HG02943 (cell line): ENCODE measurements around the gene MAML2.

Experiments
- ATAC-seq: cut with Tn5 transposase; IDR thresholded peaks from one replicate; pipeline ENCODE4 v1.9.1; 2021; ENCODE audit warnings: mild to moderate bottlenecking, low read depth, moderate library complexity; ENCODE audit not compliant: unreplicated experiment

The MAML2 gene

DNA sequence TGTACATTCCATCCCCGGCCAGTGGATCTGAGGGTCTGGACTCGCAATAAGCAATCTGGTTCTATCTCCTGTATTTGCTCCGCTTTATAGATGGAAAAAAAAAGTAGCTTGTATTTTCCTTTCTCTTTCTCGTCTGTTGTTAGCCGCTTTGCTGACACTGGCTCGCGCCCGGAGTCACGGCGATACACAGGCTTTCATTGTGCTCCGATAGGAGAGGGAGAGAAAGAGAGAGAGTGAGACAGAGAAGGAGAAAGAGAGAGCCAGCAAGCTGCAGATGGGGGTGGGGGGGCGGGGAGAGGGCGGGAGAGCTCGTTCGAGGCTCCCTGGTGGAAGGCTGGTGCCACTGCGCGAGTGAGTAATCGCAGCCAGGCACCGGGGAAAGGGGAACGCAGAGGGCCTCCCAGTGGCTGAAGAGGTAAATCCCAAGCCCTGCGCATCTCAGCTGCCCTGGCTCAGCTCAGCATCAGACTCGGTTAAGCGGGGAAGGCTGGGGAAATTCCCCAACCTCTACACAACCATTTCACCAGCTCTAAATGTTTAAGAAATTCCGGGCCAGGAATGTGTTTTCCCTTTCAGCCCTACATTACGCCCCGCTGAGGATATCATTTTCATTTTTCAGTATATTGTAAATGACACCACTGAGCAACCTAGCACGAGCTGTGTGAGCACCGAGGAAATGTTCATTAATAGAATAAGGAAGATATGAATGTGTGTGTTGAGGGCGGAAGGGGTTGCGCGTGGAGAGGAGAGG, at the start of gene MAML2:
Gene MAML2, minus strand, starts transcription at position 235 of the 751 bp plus-strand sequence. CDS start 1,300 bp downstream, outside the sequence.
- peak; percentile 76 for ATAC-seq

- ATAC-seq, result no peak
Measured at GRCh38 chr11:96391698-96392307, 48.8 kb upstream of the MAML2 start.

DNA sequence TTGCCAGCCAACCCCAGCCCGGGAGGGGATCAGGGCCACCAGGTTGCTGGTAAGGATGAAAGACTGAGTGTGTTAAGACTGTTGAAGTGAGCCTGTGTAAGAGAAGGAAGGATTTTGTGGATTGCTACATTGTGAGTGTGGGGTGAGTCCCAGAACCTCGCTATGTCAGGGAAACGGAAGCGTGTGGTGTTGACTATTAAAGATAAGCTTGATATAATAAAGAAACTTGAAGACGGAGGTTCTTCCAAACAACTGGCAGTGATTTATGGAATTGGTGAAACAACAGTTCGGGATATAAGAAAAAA, 47.4 kb upstream of the MAML2 start:
- no peak for ATAC-seq

- peak; percentile 92 for ATAC-seq
Measured at GRCh38 chr11:96389720-96390487, 46.9 kb upstream of the MAML2 start, which contains the start of the genes CCDC82 and JRKL. TSS of gene CCDC82 (minus strand) at chr11:96389912. CDS start at chr11:96384747, 5,165 bp downstream. TSS of gene JRKL (plus strand) at chr11:96390013. CDS start at chr11:96390650, 637 bp downstream.

- peak; percentile 58 for ATAC-seq
Measured at GRCh38 chr11:96388891-96389719, 46.1 kb upstream of the MAML2 start.

DNA sequence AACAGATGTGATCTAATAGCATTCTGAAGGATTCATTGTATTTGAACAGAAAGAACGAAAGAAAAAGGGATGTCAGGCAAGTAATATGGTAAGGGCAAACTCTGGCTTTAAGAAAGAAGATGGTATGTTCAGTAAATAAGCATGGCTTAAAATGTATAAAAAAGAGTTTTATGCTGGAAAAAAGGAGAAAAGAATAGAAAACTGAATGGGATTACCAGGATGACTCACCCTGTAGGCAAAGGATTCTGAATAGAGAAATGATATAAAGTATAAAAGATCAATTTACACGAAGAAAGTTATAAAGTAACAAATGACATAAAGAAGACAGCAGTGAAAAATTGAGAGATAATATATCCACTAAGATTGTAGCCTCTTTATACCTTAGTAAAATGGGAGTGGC, 42.2 kb upstream of the MAML2 start:
- no peak for ATAC-seq

- no peak for ATAC-seq
Measured at GRCh38 chr11:96384156-96384555, 41.2 kb upstream of the MAML2 start.

DNA sequence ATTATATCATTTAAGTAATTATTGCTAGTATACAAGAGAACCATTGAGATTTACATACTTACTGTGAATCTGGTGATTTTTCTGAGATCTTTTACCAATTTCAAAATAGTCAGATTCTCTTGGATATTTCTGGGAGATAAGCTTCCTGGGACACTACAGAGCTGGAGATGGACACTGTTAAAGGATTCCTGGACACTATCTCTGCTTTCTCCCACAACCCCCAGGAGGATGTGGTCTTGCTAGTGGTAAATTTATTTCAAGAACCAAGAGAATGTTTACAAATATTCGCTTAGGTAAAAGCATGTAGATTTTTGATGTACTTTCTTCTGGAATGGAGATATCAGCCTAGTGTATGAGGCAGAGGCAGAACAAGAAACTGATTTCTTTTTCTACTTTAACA, 33.8 kb upstream of the MAML2 start:
- ATAC-seq, result no peak

DNA sequence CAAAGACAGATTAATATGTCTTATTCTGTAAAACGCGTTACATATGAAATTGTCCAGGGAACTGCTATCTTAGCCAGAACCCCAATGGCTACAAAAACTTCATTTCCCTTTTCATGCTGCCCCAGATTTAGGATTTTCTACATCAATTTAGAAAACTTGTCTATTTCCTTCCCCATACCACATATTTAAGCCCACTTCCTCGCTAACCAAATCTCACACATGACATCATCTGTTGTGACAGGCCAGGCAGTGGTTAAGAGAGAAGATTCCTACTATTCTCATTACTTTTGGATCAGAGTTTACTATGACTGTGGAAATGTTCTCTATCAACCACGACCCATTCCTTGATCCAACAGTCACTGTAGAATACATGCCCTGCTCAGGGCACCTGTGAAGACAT, 30.8 kb upstream of the MAML2 start:
- ATAC-seq, result no peak

DNA sequence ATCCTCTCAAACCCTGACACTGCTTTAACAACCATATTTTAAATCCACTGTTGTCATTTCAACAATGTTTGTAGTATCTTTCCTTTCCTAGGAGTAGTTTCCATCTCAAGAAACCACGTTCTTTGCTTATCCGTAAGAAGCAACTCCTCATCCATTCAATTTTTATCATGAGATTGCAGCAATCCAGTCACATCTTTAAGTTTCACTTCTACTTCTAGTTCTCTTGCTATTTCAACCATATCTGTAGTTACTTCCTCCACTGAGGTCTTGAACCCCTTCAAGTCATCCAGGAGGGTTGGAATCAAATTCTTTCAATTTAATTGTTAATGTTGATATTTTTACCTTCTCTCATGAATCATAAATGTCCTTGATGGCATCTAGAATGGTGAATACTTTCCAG, 24.3 kb upstream of the MAML2 start:
- no peak for ATAC-seq

DNA sequence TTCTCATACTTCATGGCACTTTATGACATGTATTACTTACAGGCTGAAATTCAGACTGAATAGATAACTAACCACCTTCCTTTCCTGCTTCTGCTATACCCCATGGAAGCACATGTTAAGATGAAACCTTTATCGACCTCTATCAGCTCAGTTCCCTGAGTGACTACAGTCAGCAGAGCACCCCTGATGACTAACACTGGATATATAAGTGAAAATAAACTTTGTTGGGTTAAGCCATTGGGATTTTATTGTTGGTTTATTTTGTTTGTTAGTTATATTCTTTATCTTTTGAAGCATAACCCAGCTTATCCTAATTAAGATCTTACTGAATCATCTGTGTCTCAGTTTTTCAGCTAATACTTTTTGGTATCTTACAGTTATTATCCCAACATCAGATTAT, 23.0 kb upstream of the MAML2 start:
- ATAC-seq, result no peak

GRCh38 chr11:96365493-96365892, 22.5 kb upstream of the MAML2 start:
- no peak for ATAC-seq

- no peak for ATAC-seq
Measured at GRCh38 chr11:96361778-96362177, 18.8 kb upstream of the MAML2 start.

- ATAC-seq, result no peak
Measured at GRCh38 chr11:96358321-96358720, 15.3 kb upstream of the MAML2 start.

DNA sequence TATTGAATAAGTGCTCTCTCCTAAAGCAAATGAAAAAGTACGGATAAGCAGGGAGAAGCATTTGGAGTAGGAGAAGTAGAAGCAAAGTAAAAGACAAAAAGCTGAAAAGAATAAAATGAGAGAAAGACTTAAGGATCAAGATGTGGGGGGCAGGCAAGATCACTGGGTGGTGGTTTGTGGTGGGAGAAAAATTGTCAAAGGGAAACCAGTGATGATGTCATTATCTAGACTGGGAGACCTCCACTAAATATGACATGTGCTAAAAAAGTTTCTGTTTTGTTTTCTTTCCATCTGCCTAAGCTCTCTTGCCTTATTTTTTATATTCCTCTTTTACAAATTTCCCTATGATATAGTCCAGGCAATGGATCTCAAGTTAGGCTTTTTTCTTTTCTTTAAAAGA, 14.8 kb upstream of the MAML2 start:
- ATAC-seq, result no peak

DNA sequence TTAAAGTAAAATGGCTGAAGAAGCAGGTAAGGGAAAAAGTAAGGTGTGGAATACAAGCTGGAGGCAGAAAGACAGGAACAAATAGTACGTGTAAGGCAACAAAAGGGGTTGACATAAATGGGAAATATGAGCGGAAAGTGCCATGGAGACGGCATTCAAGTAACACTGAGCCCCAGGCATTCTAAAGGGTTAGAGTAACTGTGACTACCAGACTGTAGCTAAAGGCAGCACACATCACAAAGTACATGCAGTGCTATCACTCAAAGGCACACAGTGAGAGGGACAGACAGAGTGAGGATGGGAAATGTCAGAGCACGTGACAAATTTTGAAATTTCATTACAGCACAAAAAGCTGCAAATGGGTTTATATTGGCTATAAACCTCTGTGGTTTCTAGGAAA, 13.9 kb upstream of the MAML2 start:
- no peak for ATAC-seq

DNA sequence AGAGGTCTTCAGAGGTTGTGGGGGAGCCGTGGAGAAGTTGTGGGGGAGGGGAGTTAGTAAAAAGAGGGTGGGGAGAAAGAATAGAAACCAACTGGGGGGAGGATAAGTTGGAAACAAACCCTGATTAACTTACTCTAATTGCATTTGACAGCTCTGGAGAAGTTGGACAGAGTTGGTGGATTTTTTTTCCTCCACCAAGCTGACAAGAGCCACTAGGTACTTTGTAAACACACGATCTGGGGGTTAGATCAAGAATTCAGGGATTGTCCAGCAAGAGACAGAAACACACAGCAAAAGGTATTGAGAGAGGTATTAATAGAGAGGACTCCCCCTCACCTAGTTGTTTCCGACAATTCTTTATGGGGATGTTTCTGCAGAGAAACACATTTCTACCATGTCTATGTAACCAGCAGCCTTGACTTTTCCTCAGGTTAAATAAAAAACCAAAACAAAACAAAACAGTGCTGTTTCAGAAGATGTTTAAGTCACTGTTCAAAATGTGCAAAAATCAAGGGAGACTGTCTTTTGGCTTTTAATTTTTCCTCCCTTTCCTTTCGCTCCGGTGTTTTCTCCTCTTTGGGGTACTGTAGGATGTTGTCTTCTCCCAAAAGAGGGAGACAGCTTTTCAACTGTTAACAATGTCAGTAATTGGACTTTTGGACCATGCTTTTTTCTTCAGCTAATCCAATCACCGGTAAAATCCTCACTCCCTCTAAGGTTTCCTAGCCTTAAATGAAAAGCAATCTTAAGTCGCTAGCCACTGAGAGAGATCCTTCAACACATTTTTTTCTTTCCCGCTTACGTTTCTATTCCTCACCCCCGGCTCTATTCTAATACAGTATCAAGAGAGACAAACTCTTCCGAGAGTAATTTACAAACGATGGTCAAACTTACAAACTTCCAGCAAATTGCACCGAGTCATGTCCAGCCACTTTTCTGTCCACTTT, 708 bp downstream of the MAML2 start:
- ATAC-seq, result no peak

DNA sequence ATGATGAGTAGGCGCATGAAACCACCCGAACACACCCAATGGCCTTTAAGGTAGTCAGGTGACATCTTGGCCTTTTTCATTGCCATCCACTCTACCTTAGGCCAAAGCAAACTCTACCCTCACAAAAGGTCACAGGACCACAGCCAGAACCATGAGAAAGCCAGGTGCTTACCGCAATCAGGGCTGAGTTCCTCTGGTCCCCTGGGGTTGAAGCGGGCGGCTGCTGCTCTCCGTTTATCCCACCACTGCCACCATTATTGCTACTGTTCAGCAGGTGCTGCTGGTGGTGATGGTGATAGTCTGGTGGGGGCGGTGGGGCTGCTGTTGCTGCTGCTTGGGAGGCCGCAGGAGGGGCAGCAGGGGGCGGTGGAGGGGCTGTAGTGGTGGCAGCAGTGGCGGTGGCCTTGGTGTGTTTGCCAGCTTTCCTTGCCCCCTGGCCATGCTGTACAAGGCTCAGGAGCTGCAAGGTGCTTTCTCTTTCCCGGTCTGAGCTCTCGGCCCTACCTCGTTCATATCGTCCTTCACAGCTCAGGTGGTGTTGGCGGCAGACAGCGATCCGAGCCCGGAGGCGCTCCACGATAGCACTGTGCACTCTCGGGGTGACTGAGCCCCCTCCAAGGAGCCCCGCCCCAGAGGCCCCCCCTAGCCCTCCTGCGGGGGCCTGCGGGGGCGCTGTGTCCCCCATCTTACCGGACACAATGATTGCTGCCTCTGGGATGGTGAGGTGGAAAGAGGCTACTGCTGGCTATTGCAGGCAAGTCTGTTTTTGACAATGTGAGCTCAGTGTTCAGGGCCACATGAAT, 1.6 kb downstream of the MAML2 start:
- ATAC-seq, result peak; percentile 36

DNA sequence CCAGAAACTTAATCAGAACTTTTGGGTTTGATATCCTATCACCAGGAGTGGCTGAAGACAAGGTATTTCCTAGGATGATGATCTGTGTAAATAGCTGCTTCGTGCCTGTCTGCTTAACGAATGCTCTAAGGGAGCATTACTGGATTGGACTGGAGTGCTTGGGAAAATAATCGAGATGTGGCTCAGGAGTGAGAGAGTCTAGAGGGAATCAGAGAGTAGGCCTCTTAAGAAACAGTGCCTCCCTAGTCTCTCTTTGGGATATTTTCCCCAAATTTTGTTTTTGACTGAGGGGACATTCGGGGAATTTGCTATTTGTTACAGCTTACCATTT, 2.5 kb downstream of the MAML2 start:
- no peak for ATAC-seq
